ENCODE measurements around the gene TIPARP. TPM values are rescaled to one million over a fixed set of nuclear protein-coding genes. Genes with fewer than 3 reads are reported as not detected.
"Not testable (repeated sequence)": the region's sequence is repeated elsewhere in the genome, so short reads cannot be mapped to it uniquely, and the experiment has no call there.

TIPARP gene
- total and polyA plus RNA-seq, 2 of the 13 experiments (the other 11 are each of a cell fraction or from before 2014, with no cell fraction given) = 7.3 to 19.7 TPM

- TF ChIP-seq, protein P1, sequence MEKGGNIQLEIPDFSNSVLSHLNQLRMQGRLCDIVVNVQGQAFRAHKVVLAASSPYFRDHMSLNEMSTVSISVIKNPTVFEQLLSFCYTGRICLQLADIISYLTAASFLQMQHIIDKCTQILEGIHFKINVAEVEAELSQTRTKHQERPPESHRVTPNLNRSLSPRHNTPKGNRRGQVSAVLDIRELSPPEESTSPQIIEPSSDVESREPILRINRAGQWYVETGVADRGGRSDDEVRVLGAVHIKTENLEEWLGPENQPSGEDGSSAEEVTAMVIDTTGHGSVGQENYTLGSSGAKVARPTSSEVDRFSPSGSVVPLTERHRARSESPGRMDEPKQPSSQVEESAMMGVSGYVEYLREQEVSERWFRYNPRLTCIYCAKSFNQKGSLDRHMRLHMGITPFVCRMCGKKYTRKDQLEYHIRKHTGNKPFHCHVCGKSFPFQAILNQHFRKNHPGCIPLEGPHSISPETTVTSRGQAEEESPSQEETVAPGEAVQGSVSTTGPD (CRISPR knock-in tag; IDR thresholded peaks at IDR 0.05) = no peak
- TF ChIP-seq SUZ12 (IDR thresholded peaks at IDR 0.05; ENCODE audit: low read depth, low read length) = no peak
- TF ChIP-seq RFXAP (CRISPR knock-in tag; IDR thresholded peaks at IDR 0.05; ENCODE audit: borderline replicate concordance) = no peak
- TF ChIP-seq HDAC1 (CRISPR knock-in tag; IDR thresholded peaks at IDR 0.05) = no peak
- TF ChIP-seq TAF15 (IDR thresholded peaks at IDR 0.05; ENCODE audit: low read depth, low read length, poor library complexity, severe bottlenecking) = no peak
Observed at GRCh38 chr3:156735471-156735870, 61.1 kb downstream of the TIPARP start (continued).

- H3K4me3 ChIP-seq (replicated peaks in 1 of 3; ENCODE audit: insufficient read depth in 1 of 3, low read depth in 2 of 3, low read length in 3 of 3); POLR2A ChIA-PET; H3K27ac ChIP-seq (ENCODE audit: extremely low read length, insufficient read depth, low read length); H3K9me3 ChIP-seq (ENCODE audit: low read length); H3K9ac ChIP-seq (ENCODE audit: insufficient read depth, low read depth, low read length); intact Hi-C loops (cut with micrococcal nuclease; ENCODE audit: unreplicated experiment); BruUV-seq (replicated peaks); DNase-seq (ENCODE audit: low spot score); H2AFZ ChIP-seq (ENCODE audit: low read length); H4K20me1 ChIP-seq (ENCODE audit: insufficient read depth, low read length); CTCF ChIA-PET (ENCODE audit: low intra/inter-chr PET ratio, low total read pairs); in situ Hi-C loops (cut with HindIII; ENCODE audit: extremely low pct_ligation_motif_present, low pct_unique_long_range_greater_than_20kb); ATAC-seq; FAIRE-seq; H3K27me3 ChIP-seq (ENCODE audit: control insufficient read depth in 1 of 2, insufficient read depth in 2 of 2, low read length in 2 of 2); H3K79me2 ChIP-seq (ENCODE audit: insufficient read depth, low read length); H3K36me3 ChIP-seq (replicated peaks in 1 of 2; ENCODE audit: control insufficient read depth in 1 of 2, insufficient read depth in 2 of 2, low read length in 2 of 2); H3K4me2 ChIP-seq (ENCODE audit: low read depth, low read length): not testable (repeated sequence)
- WGBS (ENCODE audit: low lambda C conversion rate) = 54% methylated on average over 3 of the region's 3 CpGs
- peaks cover 16% of the 10 kb centered on the region for H3K4me1 ChIP-seq (ENCODE audit: insufficient read depth, low read length)
Observed at GRCh38 chr3:156737049-156737448, 62.7 kb downstream of the TIPARP start.

- in situ Hi-C loops (cut with HindIII; ENCODE audit: extremely low pct_ligation_motif_present, low pct_unique_long_range_greater_than_20kb) (no loop called here), intact Hi-C loops (cut with micrococcal nuclease; ENCODE audit: unreplicated experiment) (no loop called here)
- no peak overlapping the region for H3K4me2 ChIP-seq (ENCODE audit: low read depth, low read length)
- H3K27ac ChIP-seq (ENCODE audit: extremely low read length, insufficient read depth, low read length) = no peak overlapping the region
- FAIRE-seq = no peak
- H3K36me3 ChIP-seq (replicated peaks in 1 of 2; ENCODE audit: control insufficient read depth in 1 of 2, insufficient read depth in 2 of 2, low read length in 2 of 2) = no peaks in the 10 kb centered on the region
- peak; percentile 57 for ATAC-seq
- no TSS peak for BruUV-seq (replicated peaks)
- ChIA-PET CTCF (ENCODE audit: low intra/inter-chr PET ratio, low total read pairs) (no interaction called here), POLR2A (no interaction called here)
- no peaks in the 10 kb centered on the region for H3K27me3 ChIP-seq (ENCODE audit: control insufficient read depth in 1 of 2, insufficient read depth in 2 of 2, low read length in 2 of 2)
- H3K4me1 ChIP-seq (ENCODE audit: insufficient read depth, low read length) = peaks cover 8% of the 10 kb centered on the region; the same call in 1 of the 2 replicates
- peak overlapping the region; percentile 63 for H2AFZ ChIP-seq (ENCODE audit: low read length)
- H4K20me1 ChIP-seq (ENCODE audit: insufficient read depth, low read length) = no peaks in the 10 kb centered on the region
- no peaks in the 10 kb centered on the region for H3K79me2 ChIP-seq (ENCODE audit: insufficient read depth, low read length)
- H3K9ac ChIP-seq (ENCODE audit: insufficient read depth, low read depth, low read length) = no peak overlapping the region
- TF ChIP-seq ZFY (CRISPR knock-in tag; IDR thresholded peaks at IDR 0.05) = no peak
- no peak for TF ChIP-seq FOXM1 (CRISPR knock-in tag; IDR thresholded peaks at IDR 0.05)
- no peak for TF ChIP-seq ZNF563 (CRISPR knock-in tag; IDR thresholded peaks at IDR 0.05)
- no peak for TF ChIP-seq DMTF1 (CRISPR knock-in tag; IDR thresholded peaks at IDR 0.05)
- no peak for TF ChIP-seq ZNF761 (CRISPR knock-in tag; conservative IDR thresholded peaks at IDR 0.05)
- no peak for TF ChIP-seq ZSCAN25 (CRISPR knock-in tag; IDR thresholded peaks at IDR 0.05)
- no peak for TF ChIP-seq STAT5B (CRISPR knock-in tag; IDR thresholded peaks at IDR 0.05)
- no peaks in the 10 kb centered on the region for H3K9me3 ChIP-seq (ENCODE audit: low read length)
- no peak for DNase-seq (ENCODE audit: low spot score)
- WGBS (ENCODE audit: low lambda C conversion rate) = 44% methylated on average over 5 of the region's 5 CpGs
- no peak overlapping the region for H3K4me3 ChIP-seq (replicated peaks in 1 of 3; ENCODE audit: insufficient read depth in 1 of 3, low read depth in 2 of 3, low read length in 3 of 3)
Observed at GRCh38 chr3:156738251-156738650, 63.9 kb downstream of the TIPARP start.
